Measurements from ENCODE around the gene CNOT4. TPM values are rescaled to one million over a fixed set of nuclear protein-coding genes. Genes with fewer than 3 reads are reported as not detected.
"Not testable (repeated sequence)": the region's sequence is repeated elsewhere in the genome, so short reads cannot be mapped to it uniquely, and the experiment has no call there.

Gene CNOT4
- total RNA-seq, 1 donor from 2014 or later: 32.1 TPM

- Mint-ChIP-seq H3K36me3 (peaks cover 4% of the 10 kb centered on the region), H3K27me3 (no peaks in the 10 kb centered on the region), H3K27ac (no peak overlapping the region), H3K4me1 (ENCODE audit: unreplicated experiment) (peaks cover 2% of the 10 kb centered on the region), H3K9me3 (no peaks in the 10 kb centered on the region), H3K4me3 (no peak overlapping the region)
- TF ChIP-seq, protein P1, sequence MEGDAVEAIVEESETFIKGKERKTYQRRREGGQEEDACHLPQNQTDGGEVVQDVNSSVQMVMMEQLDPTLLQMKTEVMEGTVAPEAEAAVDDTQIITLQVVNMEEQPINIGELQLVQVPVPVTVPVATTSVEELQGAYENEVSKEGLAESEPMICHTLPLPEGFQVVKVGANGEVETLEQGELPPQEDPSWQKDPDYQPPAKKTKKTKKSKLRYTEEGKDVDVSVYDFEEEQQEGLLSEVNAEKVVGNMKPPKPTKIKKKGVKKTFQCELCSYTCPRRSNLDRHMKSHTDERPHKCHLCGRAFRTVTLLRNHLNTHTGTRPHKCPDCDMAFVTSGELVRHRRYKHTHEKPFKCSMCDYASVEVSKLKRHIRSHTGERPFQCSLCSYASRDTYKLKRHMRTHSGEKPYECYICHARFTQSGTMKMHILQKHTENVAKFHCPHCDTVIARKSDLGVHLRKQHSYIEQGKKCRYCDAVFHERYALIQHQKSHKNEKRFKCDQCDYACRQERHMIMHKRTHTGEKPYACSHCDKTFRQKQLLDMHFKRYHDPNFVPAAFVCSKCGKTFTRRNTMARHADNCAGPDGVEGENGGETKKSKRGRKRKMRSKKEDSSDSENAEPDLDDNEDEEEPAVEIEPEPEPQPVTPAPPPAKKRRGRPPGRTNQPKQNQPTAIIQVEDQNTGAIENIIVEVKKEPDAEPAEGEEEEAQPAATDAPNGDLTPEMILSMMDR (conservative IDR thresholded peaks at IDR 0.05): no peak
- DNase-seq (ENCODE audit: extremely low spot score, unreplicated experiment): no peak
These were observed 23.5 kb downstream of the CNOT4 start for GRCh38 chr7:135486261-135486920.

DNA sequence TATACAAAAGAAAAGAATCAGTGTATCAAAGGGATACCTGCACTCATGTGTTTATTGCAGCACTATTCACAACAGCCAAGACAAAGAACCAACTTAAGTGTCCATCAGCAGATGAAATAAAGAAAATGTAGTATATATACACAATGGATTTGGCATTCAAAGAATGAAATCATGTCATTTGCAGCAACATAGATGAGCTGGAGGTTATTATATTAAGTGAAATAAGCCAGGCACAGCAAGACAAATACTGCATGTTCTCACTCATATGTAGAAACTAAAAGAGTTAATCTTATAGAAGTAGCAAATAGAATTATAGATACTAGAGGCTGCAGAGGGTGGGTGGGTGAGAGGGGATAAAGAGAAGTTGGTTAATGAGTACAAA lies 28.3 kb downstream of the CNOT4 start:
- DNase-seq (ENCODE audit: extremely low spot score, unreplicated experiment): no peak
- Mint-ChIP-seq H3K27me3 (no peaks in the 10 kb centered on the region), H3K27ac (no peak overlapping the region), H3K36me3 (peaks cover 4% of the 10 kb centered on the region), H3K9me3 (no peaks in the 10 kb centered on the region), H3K4me1 (ENCODE audit: unreplicated experiment) (peaks cover 5% of the 10 kb centered on the region), H3K4me3 (no peak overlapping the region)
- TF ChIP-seq, protein P1 (conservative IDR thresholded peaks at IDR 0.05): no peak

- TF ChIP-seq, protein P1 (conservative IDR thresholded peaks at IDR 0.05): no peak
- Mint-ChIP-seq H3K4me3 (no peak overlapping the region), H3K9me3 (no peaks in the 10 kb centered on the region), H3K36me3 (peaks cover 4% of the 10 kb centered on the region), H3K27ac (no peak overlapping the region), H3K27me3 (no peaks in the 10 kb centered on the region), H3K4me1 (ENCODE audit: unreplicated experiment) (peaks cover 5% of the 10 kb centered on the region)
- DNase-seq (ENCODE audit: extremely low spot score, unreplicated experiment): no peak
These were observed 28.8 kb downstream of the CNOT4 start for GRCh38 chr7:135480966-135481597.

- H3K27ac Mint-ChIP-seq: no peak overlapping the region
- H3K27me3 Mint-ChIP-seq: no peaks in the 10 kb centered on the region
- no peaks in the 10 kb centered on the region for H3K9me3 Mint-ChIP-seq
- no peaks in the 10 kb centered on the region for H3K4me1 Mint-ChIP-seq (ENCODE audit: unreplicated experiment)
- no peak for DNase-seq (ENCODE audit: extremely low spot score, unreplicated experiment)
- no peaks in the 10 kb centered on the region for H3K36me3 Mint-ChIP-seq
- TF ChIP-seq, protein P1 (conservative IDR thresholded peaks at IDR 0.05): no peak
- H3K4me3 Mint-ChIP-seq: no peak overlapping the region
These were observed 34.4 kb downstream of the CNOT4 start for GRCh38 chr7:135475521-135475920.

GRCh38 chr7:135469705-135470104 lies 40.2 kb downstream of the CNOT4 start:
- H3K27ac Mint-ChIP-seq; DNase-seq (ENCODE audit: extremely low spot score, unreplicated experiment); H3K4me3 Mint-ChIP-seq; H3K9me3 Mint-ChIP-seq; H3K36me3 Mint-ChIP-seq; H3K27me3 Mint-ChIP-seq; H3K4me1 Mint-ChIP-seq (ENCODE audit: unreplicated experiment): not testable (repeated sequence)

DNA sequence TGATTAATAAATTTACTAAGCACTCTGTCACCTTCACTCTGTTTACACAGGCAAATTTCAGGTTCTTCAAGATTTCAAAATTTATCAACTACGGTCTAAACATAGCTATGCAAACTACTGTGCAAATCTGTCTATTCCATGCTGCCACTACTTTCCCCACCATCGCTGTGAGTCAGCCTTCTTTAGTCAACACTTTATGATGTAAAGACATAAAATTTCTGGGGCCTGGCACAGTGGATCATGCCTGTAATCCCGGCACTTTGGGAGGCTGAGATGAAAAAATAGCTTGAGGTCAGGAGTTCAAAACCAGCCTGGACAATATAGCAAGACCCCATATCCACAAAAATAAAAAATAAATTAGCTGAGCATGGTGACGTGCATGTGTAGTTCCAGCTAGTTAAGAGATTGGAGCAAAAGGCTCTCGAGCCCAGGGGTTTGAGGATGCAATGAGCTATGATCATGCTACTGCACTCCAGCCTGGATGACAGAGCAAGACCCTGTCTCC lies 42.6 kb downstream of the CNOT4 start:
- Mint-ChIP-seq H3K36me3 (peaks cover 14% of the 10 kb centered on the region), H3K4me3 (no peak overlapping the region), H3K4me1 (ENCODE audit: unreplicated experiment) (no peaks in the 10 kb centered on the region), H3K27me3 (no peaks in the 10 kb centered on the region), H3K9me3 (no peaks in the 10 kb centered on the region), H3K27ac (no peak overlapping the region)
- no peak for DNase-seq (ENCODE audit: extremely low spot score, unreplicated experiment)
- TF ChIP-seq, protein P1 (conservative IDR thresholded peaks at IDR 0.05): no peak

All from type B pancreatic cell (in vitro differentiated cells).